CD1c-positive myeloid dendritic cell (primary cell): ENCODE measurements around the gene RPH3AL.
"Not testable (repeated sequence)": the region's sequence is repeated elsewhere in the genome, so short reads cannot be mapped to it uniquely, and the experiment has no call there.

Experiments used
- DNase-seq: peaks from one replicate; pipeline ENCODE4 v3.0.0-alpha.2; 2016; ENCODE audit errors: extremely low spot score

The RPH3AL gene

GRCh38 chr17:238071-238963 is 114.3 kb downstream of the RPH3AL start:
- DNase-seq, result no peak

- DNase-seq, result no peak
These were observed 115.1 kb downstream of the RPH3AL start for GRCh38 chr17:237406-237955.

GRCh38 chr17:236641-237405 is 115.8 kb downstream of the RPH3AL start:
- DNase-seq, result no peak

GRCh38 chr17:235831-236640 is 116.6 kb downstream of the RPH3AL start:
- DNase-seq, result no peak

- DNase-seq, result not testable (repeated sequence)
These were observed 117.4 kb downstream of the RPH3AL start for GRCh38 chr17:234994-235830.

GRCh38 chr17:234163-234993 is 118.2 kb downstream of the RPH3AL start:
- peak; percentile 36 for DNase-seq

- peak; percentile 79 for DNase-seq
These were observed 119.1 kb downstream of the RPH3AL start for GRCh38 chr17:233473-233941.

GRCh38 chr17:231966-232807 is 120.4 kb downstream of the RPH3AL start:
- DNase-seq, result no peak

- no peak for DNase-seq
These were observed 121.2 kb downstream of the RPH3AL start for GRCh38 chr17:231191-231965.

- DNase-seq, result no peak
These were observed 122.2 kb downstream of the RPH3AL start for GRCh38 chr17:230395-230770.

- DNase-seq, result no peak
These were observed 122.8 kb downstream of the RPH3AL start for GRCh38 chr17:229709-230394.

- no peak for DNase-seq
These were observed 123.5 kb downstream of the RPH3AL start for GRCh38 chr17:228951-229708.

- no peak for DNase-seq
These were observed 124.5 kb downstream of the RPH3AL start for GRCh38 chr17:227946-228615.

- DNase-seq, result no peak
These were observed 125.3 kb downstream of the RPH3AL start for GRCh38 chr17:227078-227945.
